NCI-H1417 (cell line): ENCODE data around the gene MRM3.
"Not testable (repeated sequence)": the region's sequence is repeated elsewhere in the genome, so short reads cannot be mapped to it uniquely, and the experiment has no call there.

ENCODE experiments used
- DNase-seq, 3 experiments: peaks; one replicate each; lab custom pipeline; 2025; lab: John Stamatoyannopoulos, UW

The MRM3 gene

DNA sequence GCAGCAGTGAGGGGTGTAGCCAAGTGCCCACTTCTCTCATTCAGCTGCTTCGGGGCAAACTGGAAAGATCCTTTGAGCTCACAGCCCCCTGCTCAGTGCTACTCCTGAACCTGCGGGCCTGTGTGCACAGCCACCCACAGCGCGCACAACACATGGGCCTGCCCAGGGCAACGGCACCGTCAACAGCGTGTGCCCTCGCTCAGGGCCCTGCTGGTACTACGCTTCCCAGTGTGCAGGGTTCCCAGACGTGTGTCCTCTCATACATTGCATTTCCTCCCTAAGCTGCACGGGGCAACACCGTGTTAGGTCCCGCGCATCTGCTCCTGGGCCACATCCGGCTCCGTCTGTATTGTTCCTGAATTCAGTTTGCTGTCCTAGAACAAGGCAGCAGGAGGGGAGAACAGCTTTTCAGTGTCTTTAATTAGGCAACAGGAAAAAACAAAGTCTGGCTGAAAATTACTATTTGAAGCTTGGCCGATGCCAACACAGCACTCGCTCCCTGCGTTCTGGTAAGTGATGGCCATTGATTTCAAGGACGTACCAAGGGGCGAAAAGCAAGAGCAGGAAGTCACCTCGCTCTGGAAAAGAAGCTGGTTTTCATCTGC, 15.2 kb downstream of the MRM3 start:
- no peak for DNase-seq

DNA sequence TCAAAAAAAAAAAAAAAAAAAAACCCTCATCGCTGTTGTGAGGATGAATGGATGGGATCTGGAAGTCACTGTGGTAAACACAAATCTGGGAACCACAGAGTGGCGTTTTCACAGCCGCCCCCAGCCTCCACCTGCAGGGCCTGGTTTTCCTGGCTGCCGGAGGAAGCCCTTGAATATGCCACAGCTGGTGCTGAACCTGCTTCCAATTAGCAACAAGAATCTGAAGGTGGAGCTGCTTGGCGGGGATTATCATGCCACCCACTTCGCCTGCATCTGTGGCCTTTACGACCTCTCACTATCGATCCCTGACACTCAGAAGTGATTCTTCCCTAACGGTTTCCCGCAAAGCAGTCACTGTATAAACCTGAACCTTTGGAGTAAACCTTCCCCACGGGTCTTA, 16.1 kb downstream of the MRM3 start:
- DNase-seq = peak in 1 of 3 experiments; percentile 41

GRCh38 chr17:799261-799660, 17.1 kb downstream of the MRM3 start:
- no peak for DNase-seq

DNA sequence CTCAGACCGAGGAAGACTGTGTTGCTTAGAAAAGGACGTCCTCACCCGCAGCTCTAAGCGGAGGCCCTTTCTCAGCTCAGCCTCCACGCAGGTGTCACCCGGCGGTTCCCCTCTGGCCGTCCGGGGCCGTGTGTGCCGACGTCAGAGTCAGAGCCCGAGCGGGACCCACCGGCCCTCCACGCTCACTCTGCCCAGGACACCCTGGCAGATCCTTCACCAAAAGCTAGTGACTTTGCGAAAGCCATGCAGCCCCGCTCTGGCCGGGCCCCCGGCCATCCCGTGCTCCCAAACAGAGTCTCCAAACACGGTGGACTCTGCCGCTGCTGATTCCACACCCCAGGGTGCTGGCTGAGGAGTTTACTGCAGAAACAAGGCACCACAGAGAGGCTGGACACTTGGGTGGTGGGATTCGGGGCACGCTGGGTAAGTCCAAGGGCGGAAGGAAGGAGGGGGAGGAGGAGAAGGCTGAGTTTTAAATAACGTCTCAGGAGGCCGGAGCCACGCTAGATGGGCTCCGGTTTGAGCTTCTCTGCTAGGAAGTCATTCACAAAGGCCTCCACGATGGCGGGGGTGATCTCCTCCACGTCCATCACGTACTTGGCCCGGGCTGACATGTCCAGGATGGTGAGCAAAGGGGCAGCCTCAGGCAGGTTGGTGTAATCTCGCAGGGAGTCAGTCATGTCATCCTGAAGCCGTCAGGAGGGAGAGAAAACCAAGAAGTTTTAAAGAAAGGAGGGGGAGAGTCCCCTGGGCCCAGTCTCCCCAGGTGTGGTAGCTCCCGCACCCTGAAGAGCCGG, 18.5 kb downstream of the MRM3 start:
- DNase-seq = no peak

- DNase-seq = no peak
These were observed 19.5 kb downstream of the MRM3 start for GRCh38 chr17:801660-802059.

GRCh38 chr17:802481-802880, 20.3 kb downstream of the MRM3 start:
- DNase-seq = no peak

DNA sequence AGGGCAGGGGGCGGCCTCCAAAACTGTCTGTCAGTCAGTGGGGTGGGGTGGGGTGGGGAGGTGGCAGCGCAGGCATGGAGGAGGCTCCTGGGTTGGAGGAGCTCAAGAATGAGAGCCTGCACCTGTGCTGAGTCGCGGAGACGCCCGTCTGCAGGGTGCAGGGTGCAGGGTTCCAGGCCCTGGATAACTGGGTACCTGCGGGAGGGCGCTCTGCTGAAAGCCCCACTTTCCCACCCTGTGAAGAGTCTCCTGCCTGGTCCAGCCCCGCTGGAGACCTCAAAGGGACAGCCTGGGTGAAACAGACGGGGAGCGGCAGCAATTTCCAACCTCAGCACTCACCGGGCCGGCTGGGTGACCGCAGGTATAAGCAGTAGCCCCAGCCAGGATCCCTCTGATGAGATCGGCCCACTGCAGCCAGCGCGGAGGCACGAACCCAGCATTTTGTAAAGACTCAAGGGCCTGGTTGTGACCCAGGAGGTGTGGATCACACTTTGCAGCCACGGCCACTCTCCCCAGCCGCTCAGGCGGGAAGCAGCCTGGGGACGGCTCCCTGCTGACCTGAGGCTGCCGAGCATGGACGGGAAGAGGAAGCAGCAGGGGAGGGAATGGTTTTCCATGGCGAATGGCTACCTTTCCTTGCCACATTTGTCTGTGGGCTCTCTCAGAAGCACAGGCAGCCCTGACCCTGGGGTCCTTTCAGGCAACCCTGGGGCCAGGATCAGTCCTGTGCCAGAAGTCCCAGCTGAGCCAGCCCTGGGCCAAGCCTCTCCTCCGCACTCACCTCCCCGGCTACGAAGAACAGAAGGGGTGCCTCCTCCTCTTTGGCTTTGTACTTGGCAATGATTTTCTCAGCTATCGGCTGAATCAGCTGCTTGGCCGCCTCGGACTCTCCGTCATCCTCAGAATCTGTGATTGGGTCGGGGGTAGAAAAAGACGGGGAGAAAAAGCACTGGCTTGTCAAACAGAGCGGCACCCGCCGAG, 21.0 kb downstream of the MRM3 start:
- no peak for DNase-seq

- DNase-seq = peak in 2 of 3 experiments; percentile 65 to 80
These were observed 22.6 kb downstream of the MRM3 start for GRCh38 chr17:804541-805435.

GRCh38 chr17:805886-806285, 23.7 kb downstream of the MRM3 start:
- not testable (repeated sequence) for DNase-seq

GRCh38 chr17:806346-806745, 24.2 kb downstream of the MRM3 start:
- no peak for DNase-seq

- DNase-seq = no peak
These were observed 24.8 kb downstream of the MRM3 start for GRCh38 chr17:806781-807522.

DNA sequence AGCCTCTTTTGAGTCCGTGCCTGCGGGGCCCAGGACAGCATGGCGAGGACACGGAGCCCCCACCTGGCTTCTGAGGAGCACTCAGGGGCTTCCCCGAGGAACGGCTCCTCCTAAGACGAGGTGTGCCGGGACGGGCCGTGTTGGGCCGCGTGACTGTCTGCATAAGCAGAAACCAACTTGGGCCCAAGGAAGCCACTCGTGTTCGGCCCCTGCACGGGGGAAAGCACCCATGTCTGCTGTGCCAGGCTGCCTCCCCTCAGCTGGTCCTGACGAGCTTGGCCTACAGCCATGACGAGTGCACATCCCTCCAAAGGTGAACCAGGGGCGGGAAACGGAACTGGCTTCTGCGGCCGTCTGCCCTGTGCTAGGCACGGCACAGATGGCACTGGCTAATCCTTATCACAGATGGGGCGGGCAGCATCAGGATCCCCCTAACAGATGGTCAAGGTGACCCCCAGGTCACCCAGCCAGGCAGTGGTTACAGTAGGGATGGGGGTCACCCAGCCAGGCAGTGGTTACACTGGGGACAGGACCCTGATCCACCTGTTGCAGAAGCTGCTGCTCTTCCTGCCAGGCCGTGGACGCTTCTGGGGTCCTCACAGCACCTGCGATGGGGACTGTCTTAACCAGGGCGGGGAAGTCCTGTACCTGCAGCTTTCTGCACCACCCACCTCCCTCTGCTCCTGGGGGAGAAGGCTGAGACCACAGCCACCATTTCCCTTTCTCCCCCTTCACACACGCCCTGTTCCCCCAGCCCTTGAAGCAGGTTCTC, 25.6 kb downstream of the MRM3 start:
- DNase-seq = no peak

GRCh38 chr17:811051-811784, 29.1 kb downstream of the MRM3 start:
- DNase-seq = no peak

DNA sequence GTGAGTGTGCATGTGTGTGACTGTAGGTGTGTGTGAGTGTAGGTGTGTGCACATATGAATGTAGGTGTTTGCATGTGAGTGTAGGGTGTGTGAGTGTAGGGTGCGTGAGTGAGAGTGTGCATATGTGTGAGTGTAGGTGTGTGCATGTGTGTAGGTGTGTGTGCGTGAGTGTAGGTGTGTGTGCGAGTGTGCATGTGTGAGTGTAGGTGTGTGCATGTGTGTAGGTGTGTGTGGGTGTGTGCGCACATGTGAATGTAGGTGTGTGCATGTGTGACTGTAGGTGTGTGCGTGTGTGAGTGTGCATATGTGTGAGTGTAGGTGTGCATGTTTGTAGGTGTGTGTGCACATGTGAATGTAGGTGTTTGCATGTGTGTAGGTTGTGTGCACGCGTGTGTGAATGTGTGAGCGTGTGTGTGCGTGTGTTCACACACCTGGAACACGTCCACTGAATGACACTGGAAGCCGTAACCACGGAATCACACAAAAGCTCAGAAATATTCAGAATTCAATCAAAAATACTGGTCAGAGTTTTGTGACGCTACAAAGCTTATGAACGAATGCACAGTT, 30.6 kb downstream of the MRM3 start:
- no peak for DNase-seq

DNA sequence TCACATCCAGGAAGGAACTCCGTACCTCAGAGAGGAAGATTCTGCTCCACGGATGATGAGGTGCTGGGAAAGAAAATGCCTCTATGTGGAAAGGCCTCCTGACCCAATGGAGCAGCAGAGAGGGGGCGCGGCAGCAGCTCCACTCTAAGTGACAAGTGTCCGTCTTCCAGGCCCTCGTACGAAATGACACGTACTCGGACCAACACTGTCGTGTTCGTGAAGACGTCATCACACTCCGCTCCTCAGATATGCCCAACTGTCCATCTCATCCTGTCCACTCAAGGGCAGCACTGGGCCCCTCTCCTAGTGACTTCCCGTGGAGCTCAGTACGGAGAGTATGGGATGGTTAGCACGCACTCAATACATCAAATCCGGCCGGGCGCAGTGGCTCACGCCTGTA, 32.2 kb downstream of the MRM3 start:
- no peak for DNase-seq

DNA sequence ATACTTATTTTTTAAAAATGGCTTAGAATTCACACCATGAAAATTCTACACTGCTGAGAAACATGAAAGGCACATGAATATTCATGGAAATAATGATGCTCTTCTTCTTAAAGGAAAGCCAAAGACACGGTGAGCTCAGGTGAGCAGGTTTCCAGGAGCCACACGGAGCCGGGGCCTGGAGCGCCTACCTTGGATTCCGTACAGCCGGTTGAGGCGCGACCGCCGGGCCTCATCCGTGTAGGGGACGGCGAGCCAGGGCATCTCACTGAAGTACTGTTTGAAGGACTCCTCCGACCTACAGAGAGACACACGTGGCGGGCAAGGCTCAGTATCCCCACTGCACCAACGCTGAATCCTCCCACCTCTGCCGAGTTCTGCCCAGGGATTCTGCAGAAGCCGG, 37.1 kb downstream of the MRM3 start:
- DNase-seq = no peak

GRCh38 chr17:823501-823902, 41.3 kb downstream of the MRM3 start:
- no peak for DNase-seq

DNA sequence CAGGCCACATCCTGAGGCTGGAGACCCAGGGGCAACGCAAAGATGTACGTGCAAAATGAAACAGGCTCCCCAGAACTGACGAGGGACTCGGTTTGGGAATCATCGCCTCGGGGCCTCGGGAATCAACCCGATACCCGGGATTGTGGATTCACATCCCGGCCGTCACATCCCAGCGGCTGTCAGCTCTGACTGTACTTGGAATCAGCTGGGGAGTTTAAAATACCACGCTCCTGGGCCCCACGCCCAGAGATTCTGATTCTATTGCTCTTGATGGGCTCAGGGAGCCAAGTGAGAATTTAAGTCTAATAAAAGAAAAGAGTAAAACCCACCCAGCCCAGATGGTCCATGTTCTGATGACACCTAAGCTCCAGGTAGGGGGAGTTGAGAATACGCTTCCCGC, 42.2 kb downstream of the MRM3 start:
- DNase-seq = no peak

DNA sequence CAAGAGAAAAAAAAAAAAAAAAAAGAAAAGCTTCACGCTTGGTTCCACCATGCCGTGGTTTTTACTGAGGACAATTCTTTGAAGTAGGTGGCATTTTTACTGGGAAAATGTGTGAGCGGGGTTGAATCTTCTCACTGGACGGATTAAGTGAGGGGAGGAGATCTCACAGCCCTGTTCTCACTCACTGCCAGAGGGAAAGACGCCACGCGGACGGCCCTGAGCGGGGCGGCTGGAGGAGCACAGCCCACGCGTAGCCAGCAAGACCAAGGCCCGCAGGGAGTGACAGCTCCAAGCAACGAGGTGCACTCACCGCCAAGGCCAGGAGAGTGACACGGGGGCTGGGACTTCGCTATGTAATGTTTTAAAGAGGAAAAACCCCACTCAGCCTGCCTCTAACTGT, 43.1 kb downstream of the MRM3 start:
- no peak for DNase-seq
